OCI-LY1 (cell line): Measurements from ENCODE around the gene NRGN.

Experiments
- H2AFZ ChIP-seq: fragments of 200-600 bp; sonication (generic), shearing (Covaris generic); 2 replicates; pipeline ENCODE4 v1.6.0; 2014; ENCODE audit warnings: antibody characterized with exemption, mild to moderate bottlenecking, low read length
- H3F3A ChIP-seq: fragments of 200-600 bp; sonication (generic), shearing (Covaris generic); 2 replicates; pipeline ENCODE4 v1.6.0; 2014; ENCODE audit warnings: mild to moderate bottlenecking, antibody characterized with exemption, low read length, moderate library complexity; ENCODE audit not compliant: insufficient read depth
- H3K27ac ChIP-seq: fragments of 200-600 bp; sonication (generic); 2 replicates; pipeline ENCODE4 v1.5.1; 2014; ENCODE audit warnings: low read length, mixed run types, mild to moderate bottlenecking, low read depth; ENCODE audit not compliant: poor library complexity, severe bottlenecking
- H3K27me3 ChIP-seq: fragments of 200-600 bp; sonication (generic); 2 replicates; pipeline ENCODE4 v1.6.0; 2014; ENCODE audit warnings: antibody characterized with exemption, mild to moderate bottlenecking, low read length, moderate library complexity; ENCODE audit not compliant: insufficient read depth
- H3K36me3 ChIP-seq: fragments of 200-600 bp; sonication (generic); 2 replicates; pipeline ENCODE4 v1.6.1; 2014; ENCODE audit warnings: mild to moderate bottlenecking, antibody characterized with exemption, low read length, moderate library complexity, mixed read lengths; ENCODE audit not compliant: insufficient read depth
- H3K4me1 ChIP-seq: fragments of 200-600 bp; sonication (generic); 2 replicates; pipeline ENCODE4 v1.5.1; 2014; ENCODE audit warnings: mild to moderate bottlenecking, low read length, moderate library complexity; ENCODE audit not compliant: insufficient read depth, severe bottlenecking
- H3K4me2 ChIP-seq: fragments of 200-600 bp; sonication (generic), shearing (Covaris generic); 2 replicates; pipeline ENCODE4 v1.6.1; 2014; ENCODE audit warnings: low read length
- H3K4me3 ChIP-seq: fragments of 200-600 bp; sonication (generic); 2 replicates; pipeline ENCODE4 v1.5.1; 2014; ENCODE audit warnings: low read length, low read depth, mild to moderate bottlenecking, mixed read lengths; ENCODE audit not compliant: poor library complexity, severe bottlenecking
- H3K79me2 ChIP-seq: fragments of 200-600 bp; shearing (Covaris generic); 2 replicates; pipeline ENCODE4 v1.6.1; 2016; ENCODE audit warnings: mixed run types, low read length, mixed read lengths; ENCODE audit not compliant: insufficient read depth
- H3K9ac ChIP-seq: fragments of 200-600 bp; sonication (generic), shearing (Covaris generic); 2 replicates; pipeline ENCODE4 v1.6.1; 2014; ENCODE audit warnings: mild to moderate bottlenecking, low read length, mixed read lengths
- H3K9me2 ChIP-seq: fragments of 200-600 bp; sonication (generic), shearing (Covaris generic); 2 replicates; pipeline ENCODE4 v1.6.1; 2014; ENCODE audit warnings: low read depth, mild to moderate bottlenecking, low read length, mixed read lengths
- H3K9me3 ChIP-seq: fragments of 200-600 bp; shearing (Covaris generic); 2 replicates; pipeline ENCODE4 v1.6.1; 2014; ENCODE audit warnings: low read length, mixed read lengths
- H4K20me1 ChIP-seq: fragments of 200-600 bp; sonication (generic), shearing (Covaris generic); 2 replicates; pipeline ENCODE4 v1.6.0; 2016; ENCODE audit warnings: mild to moderate bottlenecking, low read length; ENCODE audit not compliant: insufficient read depth
- CTCF ChIP-seq: fragments of 200-600 bp; sonication (generic), shearing (Covaris generic); IDR thresholded peaks from 2 replicates; pipeline ENCODE4 v1.5.1; 2017; ENCODE audit warnings: mild to moderate bottlenecking, antibody characterized with exemption, low read length, moderate library complexity, mixed read lengths
- EZH2 ChIP-seq: fragments of 200-600 bp; sonication (generic), shearing (Covaris generic); IDR thresholded peaks from 2 replicates; pipeline ENCODE4 v1.8.0; 2017; ENCODE audit warnings: borderline replicate concordance, mixed run types, mild to moderate bottlenecking, antibody characterized with exemption, low read length, moderate library complexity, mixed read lengths

NRGN gene

GRCh38 chr11:124700028-124700427 lies 39.7 kb upstream of the NRGN start:
- no peaks in the 10 kb centered on the region for H3K9me2 ChIP-seq
- H3K36me3 ChIP-seq: no peaks in the 10 kb centered on the region
- no peak overlapping the region for H3K4me2 ChIP-seq
- no peaks in the 10 kb centered on the region for H3K9me3 ChIP-seq
- no peak overlapping the region for H3K9ac ChIP-seq
- H3F3A ChIP-seq: no peaks in the 10 kb centered on the region
- no peaks in the 10 kb centered on the region for H3K27me3 ChIP-seq
- H3K4me3 ChIP-seq: no peak overlapping the region
- H4K20me1 ChIP-seq: no peaks in the 10 kb centered on the region
- no peaks in the 10 kb centered on the region for H3K79me2 ChIP-seq
- H2AFZ ChIP-seq: no peak overlapping the region
- TF ChIP-seq EZH2 (no peak), CTCF (no peak)
- H3K27ac ChIP-seq: no peak overlapping the region
- no peaks in the 10 kb centered on the region for H3K4me1 ChIP-seq

- H3K4me2 ChIP-seq: no peak overlapping the region
- no peaks in the 10 kb centered on the region for H3K9me2 ChIP-seq
- no peaks in the 10 kb centered on the region for H4K20me1 ChIP-seq
- no peak overlapping the region for H3K27ac ChIP-seq
- H3K9me3 ChIP-seq: no peaks in the 10 kb centered on the region
- H2AFZ ChIP-seq: no peak overlapping the region
- H3K4me3 ChIP-seq: no peak overlapping the region
- no peaks in the 10 kb centered on the region for H3F3A ChIP-seq
- H3K9ac ChIP-seq: no peak overlapping the region
- H3K36me3 ChIP-seq: no peaks in the 10 kb centered on the region
- H3K79me2 ChIP-seq: no peaks in the 10 kb centered on the region
- no peak for TF ChIP-seq CTCF
- TF ChIP-seq EZH2: no peak
- no peaks in the 10 kb centered on the region for H3K27me3 ChIP-seq
- no peaks in the 10 kb centered on the region for H3K4me1 ChIP-seq
These were observed 31.9 kb upstream of the NRGN start for GRCh38 chr11:124707829-124708228.

GRCh38 chr11:124712392-124712791 lies 27.4 kb upstream of the NRGN start:
- TF ChIP-seq EZH2 (no peak), CTCF (no peak)
- no peak overlapping the region for H3K9ac ChIP-seq
- no peaks in the 10 kb centered on the region for H3F3A ChIP-seq
- no peaks in the 10 kb centered on the region for H3K79me2 ChIP-seq
- no peaks in the 10 kb centered on the region for H3K9me3 ChIP-seq
- no peak overlapping the region for H2AFZ ChIP-seq
- no peaks in the 10 kb centered on the region for H3K36me3 ChIP-seq
- H4K20me1 ChIP-seq: no peaks in the 10 kb centered on the region
- no peaks in the 10 kb centered on the region for H3K27me3 ChIP-seq
- no peak overlapping the region for H3K4me3 ChIP-seq
- no peak overlapping the region for H3K4me2 ChIP-seq
- H3K27ac ChIP-seq: no peak overlapping the region
- no peaks in the 10 kb centered on the region for H3K9me2 ChIP-seq
- no peaks in the 10 kb centered on the region for H3K4me1 ChIP-seq
